ENCODE measurements around the gene RAB31.
A peak's percentile ranks its signal among the peaks of the same experiment; 100 is the strongest.

The RAB31 gene

GRCh38 chr18:9741406-9741792 lies 33.3 kb downstream of the RAB31 start:
- Mint-ChIP-seq H3K27me3 (no peaks in the 10 kb centered on the region), H3K4me1 (ENCODE audit: low read depth) (peaks cover 77% of the 10 kb centered on the region), H3K4me3 (no peak overlapping the region)

GRCh38 chr18:9741793-9742523 lies 33.9 kb downstream of the RAB31 start:
- H3K27me3 Mint-ChIP-seq: no peaks in the 10 kb centered on the region
- intact Hi-C loops (cut with micrococcal nuclease): no loop called here
- H3K27ac Mint-ChIP-seq: peak overlapping the region; percentile 64
- no peaks in the 10 kb centered on the region for H3K9me3 Mint-ChIP-seq
- peak overlapping the region; percentile 59 for H3K4me3 Mint-ChIP-seq
- peaks cover 82% of the 10 kb centered on the region for H3K4me1 Mint-ChIP-seq (ENCODE audit: low read depth)
- peaks cover 44% of the 10 kb centered on the region for H3K36me3 Mint-ChIP-seq (ENCODE audit: low read depth)

More at GRCh38 chr18:9741406-9741792, 33.3 kb downstream of the RAB31 start:
- peaks cover 45% of the 10 kb centered on the region for H3K36me3 Mint-ChIP-seq (ENCODE audit: low read depth)
- H3K27ac Mint-ChIP-seq: peak overlapping the region; percentile 64
- intact Hi-C loops (cut with micrococcal nuclease): no loop called here
- no peaks in the 10 kb centered on the region for H3K9me3 Mint-ChIP-seq

DNA sequence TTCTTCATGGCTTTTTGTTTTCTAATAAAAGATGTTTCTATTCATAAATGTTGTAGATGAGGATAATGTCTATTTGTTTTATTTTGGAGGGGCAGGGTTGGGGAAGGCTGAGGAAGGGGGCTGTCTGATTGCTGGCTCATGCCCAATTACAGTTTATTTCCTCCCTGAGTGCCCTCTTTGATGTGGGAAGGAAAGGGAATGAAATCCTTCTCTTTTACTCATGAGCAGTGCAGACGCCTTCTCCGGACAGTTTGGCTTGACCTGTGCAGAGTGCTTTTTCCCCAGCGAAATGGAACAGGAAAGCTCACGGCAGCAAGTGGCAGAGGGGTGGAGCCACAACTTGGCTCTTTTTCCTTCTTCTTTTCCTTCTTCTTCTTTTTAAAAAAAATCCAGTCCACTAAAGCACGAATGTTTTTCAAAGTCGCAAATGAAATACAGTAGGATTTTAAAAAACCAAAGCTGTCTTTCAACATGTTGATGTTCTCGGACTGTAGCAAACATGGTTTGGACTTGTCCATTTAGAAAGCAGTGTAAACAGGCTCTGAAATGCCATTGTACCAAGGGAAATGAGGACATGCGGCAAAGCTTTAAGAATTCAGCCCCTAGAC lies 34.5 kb downstream of the RAB31 start:
- H3K27ac Mint-ChIP-seq: peak overlapping the region; percentile 64
- H3K4me3 Mint-ChIP-seq: peak overlapping the region; percentile 59
- intact Hi-C loops (cut with micrococcal nuclease): no loop called here
- no peaks in the 10 kb centered on the region for H3K9me3 Mint-ChIP-seq
- peaks cover 46% of the 10 kb centered on the region for H3K36me3 Mint-ChIP-seq (ENCODE audit: low read depth)
- H3K27me3 Mint-ChIP-seq: no peaks in the 10 kb centered on the region
- H3K4me1 Mint-ChIP-seq (ENCODE audit: low read depth): peaks cover 86% of the 10 kb centered on the region

GRCh38 chr18:9743200-9744016 lies 35.3 kb downstream of the RAB31 start:
- Mint-ChIP-seq H3K4me3 (no peak overlapping the region), H3K4me1 (ENCODE audit: low read depth) (peaks cover 83% of the 10 kb centered on the region), H3K27ac (peak overlapping the region; percentile 76), H3K9me3 (no peaks in the 10 kb centered on the region), H3K27me3 (no peaks in the 10 kb centered on the region), H3K36me3 (ENCODE audit: low read depth) (peaks cover 46% of the 10 kb centered on the region)
- intact Hi-C loops (cut with micrococcal nuclease): no loop called here

DNA sequence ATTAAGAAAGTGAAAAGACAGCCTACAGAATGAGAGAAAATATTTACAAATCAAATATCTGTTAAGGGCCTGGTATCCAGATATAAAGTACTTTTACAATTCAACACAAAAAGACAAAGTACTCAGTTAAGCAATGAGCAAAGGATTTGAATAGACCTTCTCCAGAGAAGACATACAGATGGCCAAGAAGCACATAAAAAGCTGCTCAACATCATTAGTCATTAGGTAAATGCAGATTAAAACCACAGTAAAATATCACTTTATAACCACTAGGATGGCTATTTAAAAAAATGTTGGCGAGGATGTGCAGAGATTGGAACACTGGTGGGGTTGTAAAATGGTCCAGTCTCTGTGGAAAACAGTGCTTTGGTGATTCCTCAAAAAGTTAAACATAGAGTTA lies 38.9 kb downstream of the RAB31 start:
- no peaks in the 10 kb centered on the region for H3K9me3 Mint-ChIP-seq
- peaks cover 79% of the 10 kb centered on the region for H3K4me1 Mint-ChIP-seq (ENCODE audit: low read depth)
- no peak overlapping the region for H3K27ac Mint-ChIP-seq

GRCh38 chr18:9749611-9750010 lies 41.5 kb downstream of the RAB31 start:
- H3K27me3 Mint-ChIP-seq: no peaks in the 10 kb centered on the region
- H3K36me3 Mint-ChIP-seq (ENCODE audit: low read depth): peaks cover 47% of the 10 kb centered on the region
- H3K4me1 Mint-ChIP-seq (ENCODE audit: low read depth): peaks cover 68% of the 10 kb centered on the region
- H3K9me3 Mint-ChIP-seq: no peaks in the 10 kb centered on the region
- H3K27ac Mint-ChIP-seq: peak overlapping the region; percentile 73
- intact Hi-C loops (cut with micrococcal nuclease): loop anchor here (5.0 kb wide), 1 partner anchor 33 kb away; no protein-coding TSS in a partner anchor
- H3K4me3 Mint-ChIP-seq: no peak overlapping the region

More for the DNA sequence above, 38.9 kb downstream of the RAB31 start:
- Mint-ChIP-seq H3K27me3 (no peaks in the 10 kb centered on the region), H3K4me3 (no peak overlapping the region), H3K36me3 (ENCODE audit: low read depth) (peaks cover 59% of the 10 kb centered on the region)
- intact Hi-C loops (cut with micrococcal nuclease): loop anchor here (5.0 kb wide), 1 partner anchor 35 kb away; no protein-coding TSS in a partner anchor

GRCh38 chr18:9750112-9750511 lies 42.0 kb downstream of the RAB31 start:
- Mint-ChIP-seq H3K27me3 (no peaks in the 10 kb centered on the region), H3K36me3 (ENCODE audit: low read depth) (peaks cover 44% of the 10 kb centered on the region), H3K4me3 (no peak overlapping the region), H3K4me1 (ENCODE audit: low read depth) (peaks cover 68% of the 10 kb centered on the region), H3K27ac (peak overlapping the region; percentile 73), H3K9me3 (no peaks in the 10 kb centered on the region)
- intact Hi-C loops (cut with micrococcal nuclease): no loop called here

DNA sequence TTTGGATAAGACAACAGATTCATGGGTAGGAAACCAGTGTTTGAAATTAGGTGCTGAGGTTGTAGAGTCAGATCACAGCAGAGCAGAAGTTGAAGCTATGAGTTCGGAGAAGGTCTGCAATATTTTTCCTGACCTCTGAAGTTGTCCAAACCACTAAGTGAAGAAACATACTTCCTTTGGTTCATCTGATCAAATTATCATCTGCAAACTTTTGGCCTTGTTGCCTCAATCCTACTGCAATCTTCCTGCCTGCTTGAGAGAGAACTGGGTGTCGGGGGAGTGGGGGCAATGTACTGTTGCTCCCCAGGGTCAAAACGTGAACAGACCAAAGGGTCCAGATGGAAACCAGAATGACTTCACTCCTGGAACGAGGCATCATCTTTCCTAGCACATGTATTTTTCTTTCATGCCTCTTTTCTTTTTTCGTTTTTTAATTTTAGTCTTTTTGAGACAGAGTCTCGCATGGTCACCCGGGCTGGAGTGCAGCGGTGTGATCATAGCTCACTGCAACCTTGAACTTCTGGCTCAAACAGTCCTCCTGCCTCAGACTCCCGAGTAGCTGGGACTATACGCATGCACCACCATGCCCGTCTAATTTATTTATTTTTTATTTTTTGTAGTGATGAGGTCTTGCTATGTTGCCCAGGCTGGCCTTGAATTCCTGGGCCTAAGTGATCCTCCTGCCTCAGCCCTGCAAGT lies 42.7 kb downstream of the RAB31 start:
- intact Hi-C loops (cut with micrococcal nuclease): no loop called here
- Mint-ChIP-seq H3K4me1 (ENCODE audit: low read depth) (peaks cover 73% of the 10 kb centered on the region), H3K36me3 (ENCODE audit: low read depth) (peaks cover 48% of the 10 kb centered on the region), H3K9me3 (no peaks in the 10 kb centered on the region), H3K27me3 (no peaks in the 10 kb centered on the region), H3K4me3 (no peak overlapping the region), H3K27ac (peak overlapping the region; percentile 73)

- Mint-ChIP-seq H3K4me1 (ENCODE audit: low read depth) (peaks cover 80% of the 10 kb centered on the region), H3K9me3 (no peaks in the 10 kb centered on the region), H3K27me3 (no peaks in the 10 kb centered on the region), H3K4me3 (no peak overlapping the region), H3K36me3 (ENCODE audit: low read depth) (peaks cover 48% of the 10 kb centered on the region), H3K27ac (peak overlapping the region; percentile 69)
- intact Hi-C loops (cut with micrococcal nuclease): no loop called here
Observed at GRCh38 chr18:9751371-9752031, 43.4 kb downstream of the RAB31 start.

- Mint-ChIP-seq H3K36me3 (ENCODE audit: low read depth) (peaks cover 57% of the 10 kb centered on the region), H3K27me3 (no peaks in the 10 kb centered on the region), H3K4me3 (no peak overlapping the region), H3K4me1 (ENCODE audit: low read depth) (peaks cover 87% of the 10 kb centered on the region), H3K27ac (no peak overlapping the region), H3K9me3 (no peaks in the 10 kb centered on the region)
- intact Hi-C loops (cut with micrococcal nuclease): no loop called here
Observed at GRCh38 chr18:9753846-9754245, 45.7 kb downstream of the RAB31 start.

- Mint-ChIP-seq H3K27ac (peak overlapping the region; percentile 97), H3K9me3 (no peaks in the 10 kb centered on the region), H3K4me1 (ENCODE audit: low read depth) (peaks cover 87% of the 10 kb centered on the region), H3K36me3 (ENCODE audit: low read depth) (peaks cover 55% of the 10 kb centered on the region), H3K4me3 (no peak overlapping the region), H3K27me3 (no peaks in the 10 kb centered on the region)
- intact Hi-C loops (cut with micrococcal nuclease): no loop called here
Observed at GRCh38 chr18:9755110-9755509, 47.0 kb downstream of the RAB31 start.

DNA sequence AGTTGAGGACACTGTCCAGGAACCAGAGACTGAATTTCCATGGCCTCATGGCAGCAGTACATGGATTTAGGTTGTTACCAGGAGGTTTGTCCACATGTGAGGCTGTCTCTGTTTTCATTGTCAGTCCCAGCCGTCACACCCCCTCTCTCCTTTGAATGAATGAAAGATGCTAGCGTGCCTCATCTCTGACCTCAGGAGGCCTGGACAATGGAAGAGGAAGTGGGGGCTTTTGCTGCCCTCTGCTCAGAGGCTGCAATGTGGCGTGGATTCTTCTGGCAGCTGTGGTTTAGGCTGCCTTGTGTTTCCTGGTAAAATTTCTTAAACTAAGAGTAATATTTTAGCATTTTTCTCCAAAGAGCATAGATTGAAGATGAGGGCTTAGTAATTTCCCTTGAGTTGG lies 47.5 kb downstream of the RAB31 start:
- H3K4me1 Mint-ChIP-seq (ENCODE audit: low read depth): peaks cover 87% of the 10 kb centered on the region
- intact Hi-C loops (cut with micrococcal nuclease): no loop called here
- no peaks in the 10 kb centered on the region for H3K9me3 Mint-ChIP-seq
- peaks cover 50% of the 10 kb centered on the region for H3K36me3 Mint-ChIP-seq (ENCODE audit: low read depth)
- H3K27me3 Mint-ChIP-seq: no peaks in the 10 kb centered on the region
- no peak overlapping the region for H3K4me3 Mint-ChIP-seq
- peak overlapping the region; percentile 97 for H3K27ac Mint-ChIP-seq

- Mint-ChIP-seq H3K27me3 (no peaks in the 10 kb centered on the region), H3K9me3 (no peaks in the 10 kb centered on the region), H3K36me3 (ENCODE audit: low read depth) (peaks cover 42% of the 10 kb centered on the region), H3K4me1 (ENCODE audit: low read depth) (peaks cover 87% of the 10 kb centered on the region), H3K4me3 (no peak overlapping the region), H3K27ac (peak overlapping the region; percentile 97)
- intact Hi-C loops (cut with micrococcal nuclease): no loop called here
Observed at GRCh38 chr18:9756271-9756932, 48.3 kb downstream of the RAB31 start.

All from dendritic cell treated with granulocyte-macrophage colony-stimulating factor and Interleukin-4, amounts not matched to agents 40 ng/mL and 50 ng/mL, for 4 days (primary cell).